ENCODE results near the gene HBD. TPM values are rescaled to one million over a fixed set of nuclear protein-coding genes. Genes with fewer than 3 reads are reported as not detected.

Gene HBD
- total RNA-seq, 2 donors from 2014 or later: not detected

- H3K4me1 ChIP-seq: no peaks in the 10 kb centered on the region
- H3K4me3 ChIP-seq: no peak overlapping the region
- no peaks in the 10 kb centered on the region for H3K27me3 ChIP-seq
- H3K9me3 ChIP-seq: no peaks in the 10 kb centered on the region
- no peak for DNase-seq
- H3K9ac ChIP-seq (ENCODE audit: low read depth in 2 of 2, low read length in 2 of 2): no peak overlapping the region
- H3K36me3 ChIP-seq: no peaks in the 10 kb centered on the region
- TF ChIP-seq CTCF (IDR thresholded peaks at IDR 0.05): no peak
- H3K27ac ChIP-seq: no peak overlapping the region
- intact Hi-C loops (cut with DNase I): no loop called here
Observed at GRCh38 chr11:5274395-5274794, 40.1 kb upstream of the HBD start.

- no peak for DNase-seq
- H3K9ac ChIP-seq (ENCODE audit: low read depth in 2 of 2, low read length in 2 of 2): no peak overlapping the region
- no peaks in the 10 kb centered on the region for H3K27me3 ChIP-seq
- H3K36me3 ChIP-seq: no peaks in the 10 kb centered on the region
- H3K9me3 ChIP-seq: no peaks in the 10 kb centered on the region
- H3K4me3 ChIP-seq: no peak overlapping the region
- H3K27ac ChIP-seq: no peak overlapping the region
- no peak for TF ChIP-seq CTCF (IDR thresholded peaks at IDR 0.05)
- intact Hi-C loops (cut with DNase I): no loop called here
- no peaks in the 10 kb centered on the region for H3K4me1 ChIP-seq
Observed at GRCh38 chr11:5272395-5273017, 38.2 kb upstream of the HBD start.

- Histone ChIP-seq H3K9ac (ENCODE audit: low read depth in 2 of 2, low read length in 2 of 2) (no peak within 1 kb of the TSS), H3K27ac (no peak within 1 kb of the TSS), H3K27me3 (no peaks in the 10 kb centered on the region), H3K9me3 (no peaks in the 10 kb centered on the region), H3K4me1 (no peaks in the 10 kb centered on the region), H3K36me3 (no peaks in the 10 kb centered on the region), H3K4me3 (no peak within 1 kb of the TSS)
- intact Hi-C loops (cut with DNase I): no loop called here
- TF ChIP-seq CTCF (IDR thresholded peaks at IDR 0.05): no peak
- DNase-seq: no peak
Observed at GRCh38 chr11:5269715-5270147, 35.4 kb upstream of the HBD start, which contains the start of gene HBE1. TSS of gene HBE1 (minus strand) at chr11:5269945. CDS start at chr11:5269890, 55 bp downstream.

GRCh38 chr11:5267033-5267563, 32.8 kb upstream of the HBD start:
- intact Hi-C loops (cut with DNase I): no loop called here
- TF ChIP-seq CTCF (IDR thresholded peaks at IDR 0.05): no peak
- Histone ChIP-seq H3K4me3 (no peak overlapping the region), H3K27ac (no peak overlapping the region), H3K4me1 (no peaks in the 10 kb centered on the region), H3K9ac (ENCODE audit: low read depth in 2 of 2, low read length in 2 of 2) (no peak overlapping the region), H3K36me3 (no peaks in the 10 kb centered on the region), H3K9me3 (no peaks in the 10 kb centered on the region), H3K27me3 (no peaks in the 10 kb centered on the region)
- DNase-seq: no peak

GRCh38 chr11:5266609-5267008, 32.3 kb upstream of the HBD start:
- Histone ChIP-seq H3K9me3 (no peaks in the 10 kb centered on the region), H3K9ac (ENCODE audit: low read depth in 2 of 2, low read length in 2 of 2) (no peak overlapping the region), H3K36me3 (no peaks in the 10 kb centered on the region), H3K4me1 (no peaks in the 10 kb centered on the region), H3K4me3 (no peak overlapping the region), H3K27ac (no peak overlapping the region), H3K27me3 (no peaks in the 10 kb centered on the region)
- intact Hi-C loops (cut with DNase I): no loop called here
- TF ChIP-seq CTCF (IDR thresholded peaks at IDR 0.05): no peak
- DNase-seq: no peak
